HCT116 (cell line): Measurements from ENCODE around the gene EML4. TPM values are rescaled to one million over a fixed set of nuclear protein-coding genes. Genes with fewer than 3 reads are reported as not detected.

ENCODE experiments used
- ATAC-seq: fragments of 200-7000 bp; cut with Tn5 transposase; 2 replicates; pipeline ENCODE4 v1.9.1; 2020; ENCODE audit warnings: mild to moderate bottlenecking, moderate library complexity
- BruUV-seq: library from RNA; stranded (reverse); fragments of 400-500 nt; replicated peaks from 2 replicates; lab custom pipeline; 2021; lab: Mats Ljungman, UMichigan
- CTCF ChIA-PET: fragments of 300-600 bp; sonication (Branson Sonifier 250); formaldehyde crosslinking; loops from one replicate; lab custom pipeline; 2021; ENCODE audit warnings: antibody characterized with exemption; lab: Charles Lee
- POLR2A ChIA-PET: fragments of 300-600, 350-600 bp; sonication (Branson Sonifier 250); formaldehyde crosslinking; loops from one replicate; lab custom pipeline; 2021; ENCODE audit warnings: antibody characterized with exemption; lab: Charles Lee
- RAD21 ChIA-PET, 2 experiments: fragments of 300-600 bp; sonication (Branson Sonifier 250); formaldehyde crosslinking; loops; one replicate each; lab custom pipeline; 2023; ENCODE audit warnings: low total read pairs in 2 of 2; ENCODE audit not compliant: uncharacterized antibody in 2 of 2, unreplicated experiment in 2 of 2, low non-redundant PET in 1 of 2; lab: Charles Lee
- DNase-seq: peaks from one replicate; pipeline ENCODE4 v3.0.0-alpha.2; 2010; ENCODE audit warnings: low read depth, low spot score
- H2AFZ ChIP-seq: fragments of 200-600 bp; shearing (Covaris generic), sonication (generic); 2 replicates; pipeline ENCODE4 v1.6.1; 2017; ENCODE audit warnings: low read depth, mixed run types, mixed read lengths, antibody characterized with exemption, low read length; ENCODE audit not compliant: poor library complexity, severe bottlenecking
- H3K27ac ChIP-seq: 2 replicates; pipeline ENCODE4 v1.5.1; 2012; ENCODE audit warnings: low read depth, low read length
- H3K27me3 ChIP-seq: fragments of 200-600 bp; sonication (generic); 2 replicates; pipeline ENCODE4 v1.6.1; 2016; ENCODE audit warnings: mixed run types, low read length, mixed read lengths; ENCODE audit not compliant: insufficient read depth
- H3K36me3 ChIP-seq, 2 experiments: fragments of 200-500 bp in 1 of 2; fragments of 200-600 bp in 1 of 2; sonication (Bioruptor generic) in 1 of 2; sonication (generic) in 1 of 2; 2 replicates each; pipeline versions ENCODE4 v1.5.1 to v1.6.1; 2014 to 2016; ENCODE audit warnings: low read length in 2 of 2, inconsistent platforms in 1 of 2, mixed read lengths in 1 of 2, mixed run types in 1 of 2; ENCODE audit not compliant: insufficient read depth in 2 of 2, control insufficient read depth in 1 of 2
- H3K4me1 ChIP-seq, 2 experiments: fragments of 200-600 bp in 1 of 2; sonication (generic) in 1 of 2; 2 replicates each; pipeline versions ENCODE4 v1.5.1 to v1.6.1; 2012 to 2017; ENCODE audit warnings: low read length in 2 of 2, inconsistent platforms in 1 of 2, mild to moderate bottlenecking in 1 of 2, mixed read lengths in 1 of 2, mixed run types in 1 of 2, moderate library complexity in 1 of 2; ENCODE audit not compliant: insufficient read depth in 2 of 2, control insufficient read depth in 1 of 2
- H3K4me2 ChIP-seq: fragments of 200-600 bp; sonication (generic); 2 replicates; pipeline ENCODE4 v1.6.1; 2017; ENCODE audit warnings: mixed run types, low read length, mixed read lengths
- H3K4me3 ChIP-seq, 2 experiments: fragments of 200-600 bp in 1 of 2; sonication (generic) in 1 of 2; replicated peaks in 1 of 2; 2 replicates each; pipeline ENCODE4 v1.5.1; 2011 to 2016; ENCODE audit warnings: low read length in 2 of 2, control low read depth in 1 of 2, low read depth in 1 of 2, mild to moderate bottlenecking in 1 of 2, mixed read lengths in 1 of 2, mixed run types in 1 of 2
- H3K79me2 ChIP-seq: fragments of 200-600 bp; sonication (generic); 2 replicates; pipeline ENCODE4 v1.6.1; 2017; ENCODE audit warnings: mild to moderate bottlenecking, mixed run types, low read length, moderate library complexity, mixed read lengths; ENCODE audit not compliant: insufficient read depth
- H3K9ac ChIP-seq: fragments of 200-600 bp; sonication (generic); 2 replicates; pipeline ENCODE4 v1.6.1; 2016; ENCODE audit warnings: low read length, mixed read lengths
- H3K9me2 ChIP-seq: fragments of 200-600 bp; sonication (generic), shearing (Covaris generic); 2 replicates; pipeline ENCODE4 v1.6.1; 2017; ENCODE audit warnings: mixed run types, mild to moderate bottlenecking, moderate library complexity; ENCODE audit not compliant: insufficient read depth
- H3K9me3 ChIP-seq, 2 experiments: fragments of 200-500 bp in 1 of 2; fragments of 200-600 bp in 1 of 2; sonication (Bioruptor generic) in 1 of 2; sonication (generic) in 1 of 2; 2 replicates each; pipeline ENCODE4 v1.6.1; 2014 to 2017; ENCODE audit warnings: low read length in 2 of 2, mixed read lengths in 2 of 2, inconsistent platforms in 1 of 2, low read depth in 1 of 2, mild to moderate bottlenecking in 1 of 2, mixed run types in 1 of 2, moderate library complexity in 1 of 2; ENCODE audit not compliant: control insufficient read depth in 1 of 2, insufficient read depth in 1 of 2
- H4K20me1 ChIP-seq: fragments of 200-600 bp; sonication (generic), shearing (Covaris generic); 2 replicates; pipeline ENCODE4 v1.6.1; 2017; ENCODE audit warnings: mixed run types, mild to moderate bottlenecking, moderate library complexity; ENCODE audit not compliant: insufficient read depth
- CBX3 ChIP-seq: IDR thresholded peaks from 2 replicates; pipeline ENCODE4 v1.6.1; 2012; ENCODE audit warnings: low read depth
- CTCF ChIP-seq, 3 experiments: fragments of 200-600 bp in 1 of 3; sonication (generic) in 1 of 3; IDR thresholded peaks in 2 of 3; conservative IDR thresholded peaks in 1 of 3; 2 replicates each; pipeline ENCODE4 v1.5.1; 2012 to 2017; ENCODE audit warnings: low read depth in 2 of 3, low read length in 2 of 3, antibody characterized with exemption in 1 of 3, borderline replicate concordance in 1 of 3, control low read depth in 1 of 3, mild to moderate bottlenecking in 1 of 3, mixed read lengths in 1 of 3, mixed run types in 1 of 3, moderate library complexity in 1 of 3; ENCODE audit not compliant: insufficient read depth in 1 of 3
- ELF1 ChIP-seq: IDR thresholded peaks from 2 replicates; pipeline ENCODE4 v1.6.1; 2012; ENCODE audit warnings: low read depth, borderline replicate concordance
- JUND ChIP-seq: IDR thresholded peaks from 2 replicates; pipeline ENCODE4 v1.6.1; 2012
- POLR2AphosphoS5 ChIP-seq: IDR thresholded peaks from 2 replicates; pipeline ENCODE4 v1.6.1; 2011; ENCODE audit warnings: mild to moderate bottlenecking, low read depth, low read length, moderate library complexity
- RAD21 ChIP-seq: IDR thresholded peaks from 2 replicates; pipeline ENCODE4 v1.6.1; 2012; ENCODE audit warnings: low read depth, mild to moderate bottlenecking
- ZNF274 ChIP-seq: fragments of 200-500 bp; sonication (Bioruptor generic); IDR thresholded peaks from 2 replicates; pipeline ENCODE4 v1.6.1; 2014; ENCODE audit warnings: mild to moderate bottlenecking, low read depth, low read length, inconsistent platforms
- intact Hi-C: fragments of 100-400 bp; cut with micrococcal nuclease; formaldehyde crosslinking; loops from 2 replicates; pipeline ENCODE4 v1.10.0; 2022
- total RNA-seq: library from RNA; stranded (reverse); gene quantifications from one replicate; pipeline ENCODE4 v1.2.1, GENCODE V29; 2021; ENCODE audit not compliant: unreplicated experiment

EML4 gene
- total RNA-seq, 1 experiment from 2014 or later: 53.5 TPM

GRCh38 chr2:42239811-42240210 is 70.7 kb downstream of the EML4 start:
- no peak for DNase-seq
- H3K36me3 ChIP-seq: no peaks in the 10 kb centered on the region
- BruUV-seq: no TSS peak
- intact Hi-C loops: loop anchor here (5.0 kb wide), 1 partner anchor 373 kb away; no protein-coding TSS in a partner anchor
- H3K9ac ChIP-seq: no peak overlapping the region
- H3K9me3 ChIP-seq: no peaks in the 10 kb centered on the region
- no peak overlapping the region for H2AFZ ChIP-seq
- ChIA-PET RAD21 (no interaction called here), CTCF (interaction anchor here (0.6 to 1.8 kb wide), 3 partner anchors 11 to 143 kb away, joined by 3 to 4 read pairs (median 4); no protein-coding TSS in a partner anchor), POLR2A (no interaction called here)
- ATAC-seq: no peak
- H3K4me2 ChIP-seq: no peak overlapping the region
- H3K4me3 ChIP-seq: no peak overlapping the region
- H4K20me1 ChIP-seq: peaks cover 5% of the 10 kb centered on the region; the same call in 1 of the 2 replicates
- no peaks in the 10 kb centered on the region for H3K9me2 ChIP-seq
- TF ChIP-seq ELF1 (no peak), RAD21 (no peak), CBX3 (no peak), POLR2AphosphoS5 (no peak), CTCF (IDR thresholded peaks at IDR 0.05 in 2 of 3, conservative IDR thresholded peaks at IDR 0.05 in 1 of 3; ENCODE audit: borderline replicate concordance in 1 of 3, insufficient read depth in 1 of 3, low read depth in 2 of 3, low read length in 2 of 3) (no peak), ZNF274 (no peak), JUND (no peak)
- no peaks in the 10 kb centered on the region for H3K27me3 ChIP-seq
- H3K27ac ChIP-seq: no peak overlapping the region
- no peaks in the 10 kb centered on the region for H3K4me1 ChIP-seq
- H3K79me2 ChIP-seq: peaks cover 48% of the 10 kb centered on the region

GRCh38 chr2:42241517-42241916 is 72.4 kb downstream of the EML4 start:
- Histone ChIP-seq H3K9me3 (no peaks in the 10 kb centered on the region), H3K27me3 (no peaks in the 10 kb centered on the region), H4K20me1 (no peaks in the 10 kb centered on the region; the same call in 1 of the 2 replicates), H3K79me2 (peaks cover 37% of the 10 kb centered on the region), H3K4me1 (no peaks in the 10 kb centered on the region), H3K4me3 (no peak overlapping the region), H3K36me3 (no peaks in the 10 kb centered on the region), H3K4me2 (no peak overlapping the region), H3K9ac (no peak overlapping the region), H2AFZ (no peak overlapping the region), H3K27ac (no peak overlapping the region), H3K9me2 (no peaks in the 10 kb centered on the region)
- TF ChIP-seq POLR2AphosphoS5: no peak
- intact Hi-C loops: no loop called here
- POLR2A ChIA-PET: no interaction called here
- BruUV-seq: no TSS peak
- RAD21 ChIA-PET: interaction anchor here in 1 of 2 experiments (0.7 kb wide), 1 partner anchor 59 kb away, joined by 3 read pairs; no protein-coding TSS in a partner anchor
- DNase-seq: no peak
- no peak for ATAC-seq
- CTCF ChIA-PET: interaction anchor here (1.8 kb wide), 1 partner anchor 13 kb away, joined by 4 read pairs; no protein-coding TSS in a partner anchor
